GM12875 (cell line): Measurements from ENCODE around the gene PREP.

Source experiments
- H3K4me3 ChIP-seq: one replicate; pipeline ENCODE4 v1.5.1; 2011; ENCODE audit warnings: low read depth, low read length, control low read depth
- CTCF ChIP-seq: IDR thresholded peaks from 2 replicates; pipeline ENCODE4 v1.5.1; 2011; ENCODE audit warnings: low read depth, mild to moderate bottlenecking, control low read depth, inconsistent platforms, low read length, moderate library complexity, borderline replicate concordance; ENCODE audit not compliant: insufficient read depth

The PREP gene

GRCh38 chr6:105274678-105275077 lies 128.2 kb downstream of the PREP start:
- TF ChIP-seq CTCF: no peak
- no peak overlapping the region for H3K4me3 ChIP-seq

GRCh38 chr6:105273589-105273988 lies 129.3 kb downstream of the PREP start:
- H3K4me3 ChIP-seq: no peak overlapping the region
- no peak for TF ChIP-seq CTCF

GRCh38 chr6:105272786-105273185 lies 130.1 kb downstream of the PREP start:
- H3K4me3 ChIP-seq: no peak overlapping the region
- no peak for TF ChIP-seq CTCF

GRCh38 chr6:105270511-105270910 lies 132.4 kb downstream of the PREP start:
- no peak overlapping the region for H3K4me3 ChIP-seq
- TF ChIP-seq CTCF: no peak

GRCh38 chr6:105269390-105269789 lies 133.5 kb downstream of the PREP start:
- TF ChIP-seq CTCF: no peak
- no peak overlapping the region for H3K4me3 ChIP-seq

- no peak for TF ChIP-seq CTCF
- H3K4me3 ChIP-seq: no peak overlapping the region
These were observed 138.9 kb downstream of the PREP start for GRCh38 chr6:105263685-105264610.
